HG02973 (cell line): ENCODE results near the gene ZDHHC11B.
"Not testable (repeated sequence)": the region's sequence is repeated elsewhere in the genome, so short reads cannot be mapped to it uniquely, and the experiment has no call there.

ENCODE experiments used
- ATAC-seq: cut with Tn5 transposase; IDR thresholded peaks from one replicate; pipeline ENCODE4 v1.9.1; 2021; ENCODE audit warnings: moderate library complexity; ENCODE audit not compliant: unreplicated experiment

ZDHHC11B gene

DNA sequence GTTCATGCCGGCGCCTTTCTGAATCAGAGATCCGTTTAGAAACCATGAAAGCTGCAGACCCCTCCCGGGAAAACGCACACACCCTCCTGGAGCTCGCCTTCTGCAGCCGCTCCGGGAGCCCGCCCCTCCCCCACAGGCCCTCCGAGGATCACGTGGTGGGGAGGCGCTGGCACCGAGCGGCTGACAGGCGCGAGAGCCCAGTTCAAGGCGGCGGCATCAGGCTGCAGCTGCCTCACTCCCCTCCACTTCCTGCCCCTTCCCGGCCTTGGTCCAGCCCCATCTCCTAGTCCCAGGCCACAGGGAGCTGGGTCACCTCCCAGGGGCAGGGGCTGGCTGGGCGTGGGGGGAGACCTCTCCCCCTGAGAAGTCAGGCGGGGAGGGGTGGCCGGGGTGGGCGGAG lies 93.5 kb downstream of the ZDHHC11B start:
- ATAC-seq: not testable (repeated sequence)

DNA sequence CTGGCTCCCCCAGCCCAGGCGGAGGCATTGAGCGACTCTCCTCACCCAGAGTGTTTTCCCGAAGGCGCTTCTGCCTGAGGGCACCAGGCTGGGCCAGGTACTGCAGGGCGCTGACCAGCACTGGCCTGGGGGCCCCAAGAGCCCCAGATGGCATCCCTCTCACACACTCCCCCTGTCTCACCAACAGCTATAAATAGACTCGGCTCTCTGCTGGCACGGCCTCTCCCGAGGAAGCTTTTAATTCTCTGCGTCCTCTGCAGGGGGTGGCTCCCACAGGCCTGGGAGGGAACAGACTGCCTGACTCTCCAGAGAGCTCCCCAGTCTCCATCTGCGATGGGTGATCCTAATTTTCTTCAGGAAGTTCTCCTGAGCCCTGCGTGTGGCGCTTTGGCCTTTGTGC lies 94.2 kb downstream of the ZDHHC11B start:
- not testable (repeated sequence) for ATAC-seq

DNA sequence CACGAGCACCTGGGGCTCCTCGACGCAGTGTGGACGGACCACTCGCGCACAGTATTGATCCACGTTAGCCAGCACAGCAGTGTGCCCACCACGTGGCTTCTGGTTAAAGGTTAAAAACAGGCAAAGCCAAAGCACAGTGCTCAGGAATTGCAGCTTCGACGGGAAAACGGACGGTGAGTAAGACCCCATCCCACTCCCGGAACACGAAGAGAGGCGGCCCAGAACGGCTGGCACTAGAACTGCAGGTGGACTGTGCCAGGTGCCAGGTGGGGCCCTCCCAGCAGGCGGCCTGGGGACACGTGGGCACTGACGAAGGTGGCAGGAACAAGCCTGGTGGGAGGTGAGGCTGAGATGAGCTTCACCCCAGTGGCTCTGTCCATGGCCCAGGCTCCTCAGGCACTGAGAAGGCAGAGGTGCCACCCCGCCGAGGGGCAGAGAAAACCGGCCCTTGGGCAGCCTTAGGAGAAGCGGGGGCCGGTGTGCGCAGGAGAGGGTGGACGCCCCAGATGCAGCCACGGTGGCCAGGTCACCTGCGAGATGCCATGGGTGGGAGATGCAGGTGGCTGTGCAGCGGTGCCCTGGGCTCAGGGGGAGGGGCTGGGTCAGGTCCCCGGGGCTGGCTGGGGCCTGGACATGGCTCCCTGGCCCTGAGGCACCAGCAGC lies 96.0 kb downstream of the ZDHHC11B start:
- ATAC-seq: not testable (repeated sequence)

DNA sequence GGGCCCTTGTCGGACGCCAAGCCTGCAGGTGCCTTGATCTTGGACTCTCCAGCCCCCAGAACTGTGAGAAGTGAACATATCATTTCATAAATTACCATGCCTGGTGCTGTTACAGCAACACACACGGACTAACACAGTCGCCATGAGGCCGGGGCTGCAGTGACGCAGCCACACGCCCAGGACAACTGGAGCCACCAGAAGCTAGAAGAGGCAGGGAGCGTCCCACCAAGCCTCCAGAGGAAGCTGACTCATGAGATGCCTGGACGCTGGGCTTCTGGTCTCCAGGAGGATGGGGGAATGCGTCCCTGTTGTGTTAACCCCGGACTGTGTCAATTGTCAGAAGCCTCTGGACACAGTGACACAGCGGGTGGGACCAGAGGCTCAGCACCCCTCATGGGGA lies 97.6 kb downstream of the ZDHHC11B start:
- not testable (repeated sequence) for ATAC-seq

DNA sequence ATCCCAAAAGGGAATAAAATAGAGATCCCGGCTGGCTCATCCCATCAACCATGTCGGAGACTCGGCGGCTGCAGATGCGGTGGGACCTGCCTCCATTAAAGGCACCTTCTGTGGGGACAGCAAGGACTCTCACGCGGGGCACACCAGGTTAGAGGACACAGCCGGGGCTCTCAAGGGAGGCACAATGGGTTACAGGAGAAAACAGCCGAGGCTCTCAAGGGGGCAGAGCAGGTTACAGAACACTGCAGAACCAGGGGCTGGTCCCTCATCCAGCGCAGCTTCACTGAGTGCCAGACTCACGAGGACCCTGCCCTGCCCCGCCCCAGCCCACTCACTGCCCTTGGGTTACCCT lies 98.4 kb downstream of the ZDHHC11B start:
- ATAC-seq: not testable (repeated sequence)

DNA sequence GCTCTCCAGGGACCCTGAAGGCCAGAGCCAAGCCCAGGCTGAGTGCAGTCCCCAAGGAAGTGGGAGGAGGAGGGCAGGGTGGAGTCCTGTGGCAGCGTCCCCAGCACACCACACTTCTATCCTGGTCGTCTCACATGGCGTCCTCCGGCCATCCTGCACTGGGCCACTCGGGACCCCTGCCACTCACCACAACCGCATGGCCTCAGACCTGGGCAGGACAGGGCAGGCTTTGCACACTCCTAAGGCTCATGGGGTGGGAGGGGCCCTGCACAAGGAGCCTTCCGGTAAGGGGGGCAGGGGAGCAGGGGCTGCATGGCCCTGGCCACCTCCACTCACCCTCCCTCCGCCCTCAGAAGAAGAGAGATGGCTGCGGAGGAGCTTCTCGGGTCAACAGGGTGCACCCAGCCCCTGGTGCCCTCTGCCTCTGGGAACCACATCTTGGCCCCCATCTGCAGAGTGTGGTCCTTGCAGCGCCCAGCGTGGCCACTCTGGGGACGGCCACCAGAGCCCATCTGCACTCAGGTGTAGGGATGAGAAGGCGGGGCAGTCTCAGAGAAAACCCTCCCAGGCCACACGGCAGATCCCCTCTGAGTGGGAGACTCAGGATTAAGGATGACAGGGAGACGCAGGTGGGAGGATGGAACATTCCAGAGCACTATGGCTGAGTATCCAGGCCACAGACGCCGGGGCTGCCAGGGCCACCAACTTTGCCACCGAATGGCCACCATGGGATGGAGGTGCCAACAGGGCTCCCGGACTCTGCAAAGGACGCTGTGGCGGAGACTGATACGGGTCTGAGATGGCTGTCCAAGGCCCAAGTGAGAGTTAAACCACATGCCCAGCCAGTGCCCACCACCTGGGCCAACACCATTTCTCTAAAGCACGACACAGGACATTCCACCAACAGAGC lies 99.0 kb downstream of the ZDHHC11B start:
- ATAC-seq: no peak

DNA sequence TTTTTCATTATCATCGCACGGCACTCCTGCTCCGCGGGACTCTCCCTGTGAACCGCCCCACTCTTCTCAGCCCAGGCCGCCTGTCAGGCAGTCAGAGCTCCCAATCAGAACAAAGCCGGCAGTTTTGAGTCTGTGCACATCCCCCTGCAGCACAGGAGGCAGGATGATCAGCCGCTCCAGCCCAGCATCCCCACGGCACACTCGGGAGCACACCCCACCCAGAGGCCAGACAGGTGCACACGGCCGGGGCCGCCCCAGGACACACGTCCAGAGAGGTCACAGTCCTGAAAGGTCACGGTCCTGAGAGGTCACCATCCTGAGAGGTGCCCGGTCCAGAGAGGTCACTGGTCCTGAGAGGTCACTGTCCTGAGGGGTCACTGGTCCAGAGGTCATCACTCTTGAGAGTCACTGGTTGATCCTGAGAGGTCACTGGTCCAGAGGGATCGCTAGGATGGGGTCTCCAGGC lies 99.7 kb downstream of the ZDHHC11B start:
- ATAC-seq: no peak

DNA sequence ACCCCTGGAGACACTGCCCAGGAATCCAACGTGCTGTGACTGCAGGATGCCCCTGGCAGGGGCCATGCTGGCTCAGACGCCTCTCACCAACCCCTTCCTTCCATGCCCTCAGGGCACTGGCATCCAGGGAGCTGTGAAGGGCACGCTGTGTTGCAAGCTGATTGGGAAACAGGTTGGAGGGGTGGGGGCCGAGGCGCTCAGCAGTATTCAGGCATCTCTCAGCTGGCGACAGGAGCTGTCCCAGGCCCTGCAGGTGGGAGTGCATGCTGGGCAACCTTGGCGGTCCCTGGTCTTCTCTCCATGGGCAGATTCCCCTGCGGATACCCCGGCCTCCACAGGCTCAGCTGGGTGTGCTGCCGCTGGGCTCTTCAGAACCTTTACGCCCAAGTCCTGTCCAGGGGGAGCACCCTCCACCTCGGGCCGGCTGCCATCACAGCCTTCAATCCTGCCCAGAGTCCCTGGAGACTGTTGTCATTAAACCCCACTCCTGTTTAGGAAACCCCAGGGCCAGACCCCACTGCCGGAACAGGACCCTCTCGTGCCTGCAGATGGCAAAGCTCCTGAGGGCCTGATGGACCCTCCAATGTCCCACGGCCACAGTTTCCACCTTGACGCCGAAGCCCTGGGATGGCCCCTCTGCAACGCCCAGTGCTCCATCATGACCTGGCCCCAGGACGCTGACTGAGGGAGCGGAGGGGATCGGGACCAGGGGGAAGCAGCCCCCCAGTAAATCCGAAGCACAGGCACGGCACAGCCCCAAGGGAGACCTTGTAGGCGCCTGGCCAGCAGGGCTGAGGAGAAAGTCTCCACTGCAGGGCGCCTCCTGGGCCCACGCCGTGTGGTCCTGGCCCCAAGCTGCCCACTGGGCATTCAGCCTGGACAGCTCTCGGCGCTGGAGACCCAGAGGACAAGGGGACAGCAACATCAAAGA lies 100.7 kb downstream of the ZDHHC11B start:
- ATAC-seq: no peak

DNA sequence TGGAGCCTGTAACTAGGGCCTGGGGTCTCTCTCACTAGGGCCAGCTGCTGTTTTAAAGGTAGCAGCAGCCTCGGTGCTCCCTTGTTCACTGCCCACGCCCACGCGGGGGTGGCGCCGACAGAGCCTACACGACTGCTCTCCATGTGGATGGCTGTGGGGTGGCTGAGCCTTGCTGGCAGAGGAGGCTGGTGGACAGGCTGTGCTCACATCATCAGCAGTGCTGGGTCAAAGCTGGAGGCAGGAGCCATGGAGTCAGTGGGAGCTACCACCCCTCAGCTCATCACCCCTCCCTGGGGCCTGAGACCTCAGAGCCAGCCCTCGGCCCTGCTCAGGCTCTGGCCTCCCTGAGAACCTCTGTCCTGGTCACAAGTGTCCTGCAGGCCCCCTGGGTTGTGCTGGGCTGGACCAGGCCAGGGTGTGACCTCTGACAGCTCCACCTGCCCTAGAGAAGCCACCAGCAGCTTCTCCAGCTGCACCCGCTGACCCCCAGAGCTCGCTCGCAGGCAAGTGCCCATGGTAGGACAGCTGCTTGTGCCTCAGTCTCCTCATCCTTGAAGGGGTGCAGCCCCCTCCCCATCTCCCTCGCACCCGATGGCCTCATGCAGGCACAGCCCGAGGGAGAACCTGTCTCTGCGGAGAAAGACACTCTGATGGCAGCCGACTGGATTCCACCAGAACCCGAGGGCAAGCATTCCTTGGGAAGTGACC lies 101.7 kb downstream of the ZDHHC11B start:
- ATAC-seq: not testable (repeated sequence)

DNA sequence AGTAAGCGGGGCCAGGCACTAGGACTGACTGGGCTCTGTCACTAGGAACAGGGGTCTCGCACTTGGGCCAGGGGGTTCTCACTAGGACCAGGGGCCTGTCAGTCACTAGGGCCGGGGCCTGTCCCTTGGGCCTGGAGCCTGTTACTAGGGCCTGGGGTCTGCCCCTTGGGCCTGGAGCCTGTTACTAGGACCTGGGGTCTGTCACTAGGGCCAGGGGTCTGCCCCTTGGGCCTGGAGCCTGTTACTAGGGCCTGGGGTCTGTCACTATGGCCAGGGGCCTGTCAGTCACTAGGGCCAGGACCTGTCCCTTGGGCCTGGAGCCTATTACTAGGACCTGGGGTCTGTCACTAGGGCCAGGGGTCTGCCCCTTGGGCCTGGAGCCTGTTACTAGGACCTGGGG lies 102.3 kb downstream of the ZDHHC11B start:
- not testable (repeated sequence) for ATAC-seq

DNA sequence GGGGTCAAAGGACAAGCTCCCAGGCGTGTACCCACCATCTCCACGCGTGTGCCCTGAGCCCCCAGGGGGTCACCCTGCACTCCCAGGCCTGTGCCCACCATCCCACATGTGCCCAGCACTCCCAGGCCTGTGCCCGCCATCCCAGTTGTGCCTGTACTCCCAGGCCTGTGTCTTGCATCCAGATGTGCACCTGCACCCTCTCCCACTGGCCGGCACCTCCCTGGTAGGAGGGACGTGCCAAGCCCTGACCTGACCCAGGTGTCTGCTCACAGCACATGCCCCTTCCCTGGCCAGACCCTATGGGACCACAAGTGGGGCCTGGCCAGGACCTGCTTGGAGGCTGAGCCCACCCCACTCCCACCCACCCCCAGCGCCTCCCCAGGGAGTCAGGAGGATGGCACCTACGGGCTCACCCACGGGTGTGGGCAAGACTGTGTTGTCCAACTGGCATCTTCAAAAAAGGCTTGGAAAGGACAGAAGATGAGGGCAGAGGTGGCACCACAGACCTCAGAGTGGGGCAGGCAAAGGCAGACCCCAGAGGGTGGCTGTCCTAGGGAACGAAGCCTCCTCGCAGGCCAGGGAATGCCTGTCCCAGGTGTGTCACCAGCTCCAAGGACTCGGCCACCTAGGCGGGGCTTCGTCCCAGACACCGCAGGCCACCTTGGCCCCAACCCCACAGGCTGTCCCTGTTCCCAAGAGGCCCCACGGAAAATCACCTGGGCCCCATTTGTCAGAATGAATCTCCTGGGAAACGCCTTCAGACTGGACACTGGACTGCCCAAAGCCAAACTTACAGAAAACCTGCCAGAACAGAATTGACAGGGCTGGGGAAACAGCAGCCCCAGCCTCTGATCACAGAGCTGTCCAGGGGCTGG lies 103.0 kb downstream of the ZDHHC11B start:
- not testable (repeated sequence) for ATAC-seq

DNA sequence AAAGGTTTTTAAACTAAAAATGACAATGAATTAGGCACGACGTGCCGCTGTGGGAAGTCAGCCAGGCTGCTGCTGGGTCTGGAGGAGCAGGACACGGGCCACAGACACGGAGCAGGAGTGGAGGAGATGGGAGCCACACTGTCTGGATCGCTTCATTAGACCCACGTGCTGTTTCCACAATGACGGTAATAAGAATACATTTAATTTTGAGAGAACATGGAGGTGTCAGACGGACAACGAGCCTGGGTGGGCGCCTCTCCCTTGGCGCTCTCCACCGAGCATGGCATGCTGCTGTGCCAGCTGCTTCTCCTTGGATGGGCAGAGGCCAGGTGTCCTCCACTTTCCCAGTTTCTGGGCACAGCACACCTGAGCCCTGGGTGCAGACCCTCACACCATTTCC lies 103.7 kb downstream of the ZDHHC11B start:
- ATAC-seq: not testable (repeated sequence)

DNA sequence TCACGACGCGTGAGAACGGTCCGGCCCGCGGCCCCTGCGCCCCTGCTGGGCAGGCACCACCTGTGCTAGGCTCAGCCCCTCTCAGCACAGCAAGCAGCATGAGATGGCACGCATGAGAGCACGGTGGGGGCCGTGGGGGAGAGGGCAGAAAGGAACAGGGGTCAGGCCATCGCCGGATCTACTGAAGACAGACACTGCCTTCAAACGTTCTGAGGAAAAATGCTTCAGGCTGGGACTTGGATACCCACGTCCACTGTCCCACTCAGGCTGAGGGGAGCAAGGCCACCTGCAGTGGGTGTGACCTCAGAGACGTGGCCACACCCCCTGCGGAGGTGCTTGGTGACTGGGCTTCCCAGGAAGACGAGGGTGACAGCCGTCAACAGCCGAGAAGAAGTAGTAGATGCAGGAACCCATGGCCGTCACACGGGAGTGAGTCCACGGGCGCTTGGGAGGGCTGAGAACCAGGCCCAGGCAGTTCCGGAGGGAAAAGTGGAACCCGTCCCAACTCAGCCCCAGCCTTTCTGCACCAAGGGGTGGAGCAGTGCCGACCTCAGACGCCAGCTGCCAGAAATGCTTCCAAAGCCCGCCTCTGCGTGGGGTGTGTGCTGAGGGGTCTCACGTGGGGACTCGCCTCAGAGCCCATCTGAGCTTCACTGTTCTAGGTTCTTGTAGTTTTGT lies 104.3 kb downstream of the ZDHHC11B start:
- not testable (repeated sequence) for ATAC-seq

DNA sequence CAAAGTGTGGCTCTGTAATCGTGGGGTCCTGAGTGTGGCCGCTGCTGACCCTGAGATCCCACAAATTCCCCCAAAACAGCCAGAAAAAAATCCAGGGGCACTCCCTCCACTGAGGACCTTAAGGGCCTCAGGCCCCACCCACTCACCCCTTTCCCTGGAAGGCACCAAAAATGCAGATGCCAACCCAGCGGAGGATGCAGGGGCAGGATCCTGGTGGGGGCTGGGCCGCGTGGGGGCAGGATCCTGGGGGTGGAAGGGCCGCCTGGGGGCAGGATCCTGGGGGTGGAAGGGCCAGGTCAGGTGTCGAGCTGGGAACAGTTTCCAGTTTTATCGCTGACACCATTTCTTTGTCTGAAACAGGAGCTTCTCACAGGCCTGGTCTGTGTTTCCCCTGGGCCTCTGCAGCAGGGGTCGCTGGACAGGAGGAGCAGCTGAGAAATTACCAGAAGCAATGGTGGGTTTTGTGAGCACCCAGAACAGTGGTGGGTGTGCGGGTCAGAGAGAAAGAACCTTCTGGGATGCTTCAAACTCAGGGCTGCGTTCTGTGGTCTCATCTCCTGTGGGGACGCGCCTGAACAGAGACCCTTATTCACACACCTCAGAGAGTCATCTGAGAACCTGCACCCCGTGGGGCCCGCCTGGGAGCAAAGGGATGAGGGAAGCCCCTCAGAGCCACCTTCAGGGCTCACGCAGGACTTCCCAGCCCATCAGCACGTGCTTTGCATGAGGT lies 105.2 kb downstream of the ZDHHC11B start:
- not testable (repeated sequence) for ATAC-seq

DNA sequence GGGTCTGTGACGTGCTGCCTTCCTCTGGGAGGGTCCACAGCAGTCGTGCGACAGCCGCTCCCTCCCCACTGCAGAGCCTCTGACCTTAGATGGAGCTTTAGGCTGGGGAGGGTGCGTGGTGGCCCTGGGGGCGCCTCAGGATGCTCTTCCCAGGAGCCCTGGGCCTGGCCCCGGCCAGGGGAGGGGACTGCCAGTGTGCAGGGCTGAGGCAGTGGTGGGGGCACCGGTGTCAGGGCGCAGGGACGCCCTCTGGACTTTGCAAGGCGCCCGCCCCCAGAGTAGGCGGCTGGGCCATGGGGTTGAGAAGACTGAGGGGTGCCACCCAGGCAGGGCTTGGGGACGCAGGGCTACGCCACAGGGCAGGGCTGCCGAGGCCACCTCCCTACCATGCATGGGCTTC lies 106.0 kb downstream of the ZDHHC11B start:
- ATAC-seq: not testable (repeated sequence)

DNA sequence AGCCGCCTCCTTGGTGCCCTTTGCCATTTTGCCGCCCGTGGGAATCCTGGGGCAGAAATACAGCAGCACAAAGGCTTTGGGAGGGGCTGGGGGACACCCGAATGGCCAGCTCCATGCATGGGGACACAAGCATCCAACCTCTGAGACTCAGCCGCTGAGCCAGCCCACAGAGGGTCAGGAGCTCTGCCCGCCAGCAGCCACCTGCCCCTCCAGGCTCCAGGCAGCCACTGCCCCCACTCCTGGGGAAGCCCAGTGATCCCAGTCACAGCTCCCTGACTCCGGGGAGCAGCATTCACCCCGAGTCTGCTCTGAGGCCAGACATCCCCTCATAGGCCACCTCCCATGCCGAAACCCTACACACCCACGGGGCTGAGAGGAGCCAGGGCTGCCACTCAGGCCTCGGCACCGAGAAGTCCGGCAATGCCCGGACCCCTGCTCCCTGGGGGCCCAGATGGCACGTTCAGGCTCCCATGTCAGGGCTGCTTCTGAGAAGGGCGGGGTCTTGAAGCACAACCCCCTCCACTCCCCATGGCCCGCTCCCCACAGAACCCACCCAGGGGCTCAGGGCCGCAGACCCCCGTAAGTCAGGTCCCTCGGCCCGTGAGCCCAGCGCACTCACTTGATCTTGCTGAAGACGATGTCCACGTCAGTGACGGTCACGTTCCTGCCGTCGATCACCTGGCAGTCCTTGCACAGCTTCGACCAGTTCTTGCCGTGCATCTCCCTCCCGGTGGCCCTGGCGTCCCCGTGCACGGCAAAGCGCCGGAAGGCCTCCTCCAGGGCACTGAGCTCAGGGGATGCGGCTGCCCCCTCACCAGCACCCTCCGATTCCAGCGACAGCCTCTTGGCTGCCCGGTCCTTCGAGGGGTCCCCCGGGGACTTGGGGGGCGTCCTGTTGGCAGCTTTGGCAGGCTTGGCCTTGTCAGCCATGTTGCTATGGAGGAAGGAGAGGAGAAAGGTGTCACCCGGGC lies 107.1 kb downstream of the ZDHHC11B start:
- ATAC-seq: no peak

DNA sequence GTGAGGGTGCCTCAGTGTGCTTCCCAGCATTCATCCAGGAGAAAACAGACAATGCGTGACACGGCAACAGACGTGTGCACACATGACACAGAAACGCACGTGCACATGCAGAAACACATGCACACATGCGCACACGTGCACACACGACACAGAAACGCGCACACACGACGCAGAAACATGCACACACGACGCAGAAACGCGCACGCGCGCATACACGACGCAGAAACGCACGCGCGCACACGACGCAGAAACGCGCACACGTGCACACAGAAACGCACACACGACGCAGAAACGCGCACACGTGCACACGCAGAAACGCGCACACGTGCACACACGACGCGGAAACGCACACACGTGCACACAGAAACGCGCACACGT lies 107.8 kb downstream of the ZDHHC11B start:
- no peak for ATAC-seq
